Measurements from ENCODE around the gene TNIP1. TPM values are rescaled to one million over a fixed set of nuclear protein-coding genes. Genes with fewer than 3 reads are reported as not detected.

TNIP1 gene
- total RNA-seq, 1 donor = 85.8 TPM

- H3K27ac ChIP-seq (ENCODE audit: low read depth, low read length) = peak overlapping the region; percentile 51
Observed at GRCh38 chr5:151107738-151108520, 27.1 kb upstream of the TNIP1 start.

GRCh38 chr5:151107084-151107483 is 26.2 kb upstream of the TNIP1 start:
- peaks cover 5% of the 10 kb centered on the region for H3K4me1 ChIP-seq (ENCODE audit: insufficient read depth, low read length)
- no peak for DNase-seq (ENCODE audit: insufficient read length, low spot score, missing footprints)
- H3K9me3 ChIP-seq (ENCODE audit: low read depth, low read length) = no peaks in the 10 kb centered on the region
- no peak overlapping the region for H3K4me3 ChIP-seq (ENCODE audit: insufficient read depth, low read length)
- peaks cover 98% of the 10 kb centered on the region for H3K36me3 ChIP-seq (ENCODE audit: insufficient read depth, low read length)
- no peak overlapping the region for H3K4me2 ChIP-seq (ENCODE audit: insufficient read depth, low read length)
- H3K27me3 ChIP-seq (ENCODE audit: insufficient read depth, low read length) = no peaks in the 10 kb centered on the region
- H4K20me1 ChIP-seq (ENCODE audit: insufficient read depth, low read length) = peaks cover 7% of the 10 kb centered on the region
- H3K79me2 ChIP-seq (ENCODE audit: insufficient read depth, low read length) = no peaks in the 10 kb centered on the region
- H2AFZ ChIP-seq (ENCODE audit: low read length) = no peak overlapping the region
- no peak overlapping the region for H3K27ac ChIP-seq (ENCODE audit: low read depth, low read length)
- no peak for TF ChIP-seq CTCF (IDR thresholded peaks at IDR 0.05; ENCODE audit: extremely low read depth, low read depth, low read length)

More at GRCh38 chr5:151107738-151108520, 27.1 kb upstream of the TNIP1 start:
- Histone ChIP-seq H3K27me3 (ENCODE audit: insufficient read depth, low read length) (no peaks in the 10 kb centered on the region), H3K4me2 (ENCODE audit: insufficient read depth, low read length) (no peak overlapping the region), H3K4me1 (ENCODE audit: insufficient read depth, low read length) (peaks cover 5% of the 10 kb centered on the region), H3K4me3 (ENCODE audit: insufficient read depth, low read length) (no peak overlapping the region), H4K20me1 (ENCODE audit: insufficient read depth, low read length) (peaks cover 7% of the 10 kb centered on the region), H3K79me2 (ENCODE audit: insufficient read depth, low read length) (no peaks in the 10 kb centered on the region), H3K9me3 (ENCODE audit: low read depth, low read length) (no peaks in the 10 kb centered on the region), H2AFZ (ENCODE audit: low read length) (no peak overlapping the region), H3K36me3 (ENCODE audit: insufficient read depth, low read length) (peaks cover 98% of the 10 kb centered on the region)
- no peak for DNase-seq (ENCODE audit: insufficient read length, low spot score, missing footprints)
- peak; percentile 14 for TF ChIP-seq CTCF (IDR thresholded peaks at IDR 0.05; ENCODE audit: extremely low read depth, low read depth, low read length)

- peaks cover 8% of the 10 kb centered on the region for H4K20me1 ChIP-seq (ENCODE audit: insufficient read depth, low read length)
- no peak overlapping the region for H3K27ac ChIP-seq (ENCODE audit: low read depth, low read length)
- H2AFZ ChIP-seq (ENCODE audit: low read length) = no peak overlapping the region
- H3K4me2 ChIP-seq (ENCODE audit: insufficient read depth, low read length) = no peak overlapping the region
- TF ChIP-seq CTCF (IDR thresholded peaks at IDR 0.05; ENCODE audit: extremely low read depth, low read depth, low read length) = no peak
- no peaks in the 10 kb centered on the region for H3K9me3 ChIP-seq (ENCODE audit: low read depth, low read length)
- no peaks in the 10 kb centered on the region for H3K27me3 ChIP-seq (ENCODE audit: insufficient read depth, low read length)
- H3K4me1 ChIP-seq (ENCODE audit: insufficient read depth, low read length) = peaks cover 5% of the 10 kb centered on the region
- no peak for DNase-seq (ENCODE audit: insufficient read length, low spot score, missing footprints)
- H3K4me3 ChIP-seq (ENCODE audit: insufficient read depth, low read length) = no peak overlapping the region
- peaks cover 99% of the 10 kb centered on the region for H3K36me3 ChIP-seq (ENCODE audit: insufficient read depth, low read length)
- H3K79me2 ChIP-seq (ENCODE audit: insufficient read depth, low read length) = no peaks in the 10 kb centered on the region
Observed at GRCh38 chr5:151106509-151106908, 25.7 kb upstream of the TNIP1 start.

- TF ChIP-seq CTCF (IDR thresholded peaks at IDR 0.05; ENCODE audit: extremely low read depth, low read depth, low read length) = no peak
- no peaks in the 10 kb centered on the region for H3K27me3 ChIP-seq (ENCODE audit: insufficient read depth, low read length)
- H4K20me1 ChIP-seq (ENCODE audit: insufficient read depth, low read length) = peaks cover 11% of the 10 kb centered on the region
- peaks cover 99% of the 10 kb centered on the region for H3K36me3 ChIP-seq (ENCODE audit: insufficient read depth, low read length)
- no peak overlapping the region for H3K4me3 ChIP-seq (ENCODE audit: insufficient read depth, low read length)
- no peak overlapping the region for H3K27ac ChIP-seq (ENCODE audit: low read depth, low read length)
- peaks cover 5% of the 10 kb centered on the region for H3K4me1 ChIP-seq (ENCODE audit: insufficient read depth, low read length)
- no peaks in the 10 kb centered on the region for H3K79me2 ChIP-seq (ENCODE audit: insufficient read depth, low read length)
- H3K4me2 ChIP-seq (ENCODE audit: insufficient read depth, low read length) = no peak overlapping the region
- DNase-seq (ENCODE audit: insufficient read length, low spot score, missing footprints) = no peak
- no peak overlapping the region for H2AFZ ChIP-seq (ENCODE audit: low read length)
- H3K9me3 ChIP-seq (ENCODE audit: low read depth, low read length) = no peaks in the 10 kb centered on the region
Observed at GRCh38 chr5:151106043-151106442, 25.2 kb upstream of the TNIP1 start.
